ENCODE results near the gene SORCS2. TPM values are rescaled to one million over a fixed set of nuclear protein-coding genes. Genes with fewer than 3 reads are reported as not detected.

Gene SORCS2
- total and polyA plus RNA-seq, 2 of the 8 experiments (the other 6 are each of a cell fraction or from before 2014, with no cell fraction given): 0.36 to 1.8 TPM

DNA sequence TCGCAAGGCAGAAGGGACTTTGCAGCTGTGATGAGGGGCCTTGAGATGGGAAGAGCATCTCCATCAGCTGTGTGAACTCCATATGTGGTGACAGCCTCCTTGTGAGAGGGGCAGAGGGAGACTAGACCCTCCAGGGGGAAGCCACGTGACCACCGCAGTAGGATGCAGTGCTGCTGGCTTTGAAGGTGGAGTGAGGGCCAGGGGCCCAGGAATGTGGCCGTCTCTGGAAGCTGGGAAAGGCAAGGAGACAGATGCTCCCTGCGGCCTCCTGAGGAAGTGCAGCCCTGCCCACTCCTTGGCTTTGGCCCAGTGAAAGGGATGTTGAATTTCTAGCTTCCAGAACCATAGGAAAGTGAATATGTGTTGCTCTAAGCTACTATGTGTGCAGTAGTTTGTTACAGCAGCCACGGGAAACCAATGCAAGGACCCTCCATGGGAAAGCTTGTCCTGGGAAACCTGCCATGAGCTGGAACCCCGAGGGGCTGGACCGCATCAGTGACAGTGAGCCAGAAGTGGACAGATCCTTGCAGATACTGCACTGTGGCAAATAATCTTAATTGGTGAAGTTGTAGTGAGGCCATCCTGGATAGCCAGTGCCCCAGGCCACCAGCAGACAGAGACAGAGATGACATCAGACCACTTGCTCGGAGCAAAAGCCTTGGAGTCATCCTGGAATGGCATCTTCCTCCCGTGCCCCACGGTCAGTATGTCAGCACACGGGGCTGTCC, 35.4 kb upstream of the SORCS2 start (continued):
- TF ChIP-seq, protein P1, sequence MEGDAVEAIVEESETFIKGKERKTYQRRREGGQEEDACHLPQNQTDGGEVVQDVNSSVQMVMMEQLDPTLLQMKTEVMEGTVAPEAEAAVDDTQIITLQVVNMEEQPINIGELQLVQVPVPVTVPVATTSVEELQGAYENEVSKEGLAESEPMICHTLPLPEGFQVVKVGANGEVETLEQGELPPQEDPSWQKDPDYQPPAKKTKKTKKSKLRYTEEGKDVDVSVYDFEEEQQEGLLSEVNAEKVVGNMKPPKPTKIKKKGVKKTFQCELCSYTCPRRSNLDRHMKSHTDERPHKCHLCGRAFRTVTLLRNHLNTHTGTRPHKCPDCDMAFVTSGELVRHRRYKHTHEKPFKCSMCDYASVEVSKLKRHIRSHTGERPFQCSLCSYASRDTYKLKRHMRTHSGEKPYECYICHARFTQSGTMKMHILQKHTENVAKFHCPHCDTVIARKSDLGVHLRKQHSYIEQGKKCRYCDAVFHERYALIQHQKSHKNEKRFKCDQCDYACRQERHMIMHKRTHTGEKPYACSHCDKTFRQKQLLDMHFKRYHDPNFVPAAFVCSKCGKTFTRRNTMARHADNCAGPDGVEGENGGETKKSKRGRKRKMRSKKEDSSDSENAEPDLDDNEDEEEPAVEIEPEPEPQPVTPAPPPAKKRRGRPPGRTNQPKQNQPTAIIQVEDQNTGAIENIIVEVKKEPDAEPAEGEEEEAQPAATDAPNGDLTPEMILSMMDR (IDR thresholded peaks at IDR 0.05; ENCODE audit: control extremely low read depth in 1 of 3, insufficient read depth in 1 of 3, low read depth in 1 of 3, low read length in 3 of 3): peak in 2 of 3 experiments; percentile 45 to 77; a peak in 2 of 4 replicates
- TF ChIP-seq TCF12 (IDR thresholded peaks at IDR 0.05; ENCODE audit: low read depth, low read length) (no peak), KDM1A (IDR thresholded peaks at IDR 0.05; ENCODE audit: borderline replicate concordance, low read length) (no peak), RXRA (IDR thresholded peaks at IDR 0.05; ENCODE audit: insufficient read depth, low read depth, low read length) (no peak), SIX5 (IDR thresholded peaks at IDR 0.05; ENCODE audit: low read depth, low read length) (no peak), ZNF274 (IDR thresholded peaks at IDR 0.05; ENCODE audit: borderline replicate concordance, extremely low read depth, low read length) (no peak), POLR2A (IDR thresholded peaks at IDR 0.05; ENCODE audit: control extremely low read depth in 1 of 2, low read depth in 2 of 2, low read length in 2 of 2) (no peak), TEAD4 (IDR thresholded peaks at IDR 0.05; ENCODE audit: low read depth, low read length) (peak; percentile 91), SUZ12 (IDR thresholded peaks at IDR 0.05; ENCODE audit: low read length) (no peak), GABPA (IDR thresholded peaks at IDR 0.05; ENCODE audit: borderline replicate concordance, insufficient read depth, low read length) (no peak), NRF1 (IDR thresholded peaks at IDR 0.05; ENCODE audit: low read depth, low read length) (no peak), NANOG (IDR thresholded peaks at IDR 0.05; ENCODE audit: insufficient read depth, low read depth, low read length, poor library complexity, severe bottlenecking) (no peak)
- TF ChIP-seq, protein P2, sequence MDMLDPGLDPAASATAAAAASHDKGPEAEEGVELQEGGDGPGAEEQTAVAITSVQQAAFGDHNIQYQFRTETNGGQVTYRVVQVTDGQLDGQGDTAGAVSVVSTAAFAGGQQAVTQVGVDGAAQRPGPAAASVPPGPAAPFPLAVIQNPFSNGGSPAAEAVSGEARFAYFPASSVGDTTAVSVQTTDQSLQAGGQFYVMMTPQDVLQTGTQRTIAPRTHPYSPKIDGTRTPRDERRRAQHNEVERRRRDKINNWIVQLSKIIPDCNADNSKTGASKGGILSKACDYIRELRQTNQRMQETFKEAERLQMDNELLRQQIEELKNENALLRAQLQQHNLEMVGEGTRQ (IDR thresholded peaks at IDR 0.05; ENCODE audit: low read length): peak; percentile 71
- TF ChIP-seq, protein P3, sequence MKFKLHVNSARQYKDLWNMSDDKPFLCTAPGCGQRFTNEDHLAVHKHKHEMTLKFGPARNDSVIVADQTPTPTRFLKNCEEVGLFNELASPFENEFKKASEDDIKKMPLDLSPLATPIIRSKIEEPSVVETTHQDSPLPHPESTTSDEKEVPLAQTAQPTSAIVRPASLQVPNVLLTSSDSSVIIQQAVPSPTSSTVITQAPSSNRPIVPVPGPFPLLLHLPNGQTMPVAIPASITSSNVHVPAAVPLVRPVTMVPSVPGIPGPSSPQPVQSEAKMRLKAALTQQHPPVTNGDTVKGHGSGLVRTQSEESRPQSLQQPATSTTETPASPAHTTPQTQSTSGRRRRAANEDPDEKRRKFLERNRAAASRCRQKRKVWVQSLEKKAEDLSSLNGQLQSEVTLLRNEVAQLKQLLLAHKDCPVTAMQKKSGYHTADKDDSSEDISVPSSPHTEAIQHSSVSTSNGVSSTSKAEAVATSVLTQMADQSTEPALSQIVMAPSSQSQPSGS (IDR thresholded peaks at IDR 0.05; ENCODE audit: low read length): no peak
